ENCODE data around the gene ANO2. TPM values are rescaled to one million over a fixed set of nuclear protein-coding genes. Genes with fewer than 3 reads are reported as not detected.

ANO2 gene
- total and polyA plus RNA-seq, 4 donors, result 2.4 to 30.8 (median 27.8) TPM; not detected in 1

DNA sequence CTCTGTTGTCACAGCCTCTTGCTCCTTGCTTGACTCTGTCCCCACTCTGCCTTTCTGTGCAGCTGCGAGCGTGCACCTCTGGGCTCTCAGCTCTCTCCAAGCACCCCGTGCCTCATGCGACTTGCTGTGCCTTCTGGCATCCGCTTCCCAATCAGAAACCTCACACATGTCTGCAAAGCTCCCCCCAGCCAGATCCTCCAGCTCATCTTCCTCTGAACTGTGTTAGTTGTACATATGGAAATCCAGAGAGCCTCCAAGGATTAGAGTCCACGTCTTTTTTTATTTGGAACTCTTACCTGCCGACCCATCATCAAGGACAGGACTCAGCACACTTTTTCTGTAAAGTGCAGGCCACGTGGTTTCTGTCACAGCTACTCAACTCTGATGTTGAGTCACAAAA lies 70.5 kb downstream of the ANO2 start:
- H3K9me3 ChIP-seq (ENCODE audit: control insufficient read depth, low read length), result no peaks in the 10 kb centered on the region
- WGBS, 2 donors, result 91% methylated on average over 8 of the region's 8 CpGs
- peaks cover under 1 to 1% of the 10 kb centered on the region in 2 donors for H3K27me3 ChIP-seq (ENCODE audit: control insufficient read depth in 1 of 2, insufficient read depth in 2 of 2, low read length in 1 of 2)
- no peaks in the 10 kb centered on the region for H3K36me3 ChIP-seq (ENCODE audit: control insufficient read depth in 1 of 2, insufficient read depth in 2 of 2, low read length in 1 of 2)
- H3K4me1 ChIP-seq (ENCODE audit: control insufficient read depth in 1 of 2, insufficient read depth in 2 of 2, low read length in 2 of 2), result no peaks in the 10 kb centered on the region
- no peak overlapping the region for H3K4me3 ChIP-seq (ENCODE audit: low read length in 2 of 2)
- intact Hi-C loops (cut with DNase I), result loop anchor here in 1 of 2 donors (5.0 kb wide), 1 partner anchor 127 kb away; no protein-coding TSS in a partner anchor
- no peak overlapping the region for H3K27ac ChIP-seq (ENCODE audit: low read depth in 1 of 2, low read length in 2 of 2)
- no peak for DNase-seq
- ATAC-seq (ENCODE audit: low FRiP score), result no peak

- no peaks in the 10 kb centered on the region for H3K9me3 ChIP-seq (ENCODE audit: control insufficient read depth, low read length)
- H3K4me1 ChIP-seq (ENCODE audit: control insufficient read depth in 1 of 2, insufficient read depth in 2 of 2, low read length in 2 of 2), result no peaks in the 10 kb centered on the region
- no peaks in the 10 kb centered on the region for H3K36me3 ChIP-seq (ENCODE audit: control insufficient read depth in 1 of 2, insufficient read depth in 2 of 2, low read length in 1 of 2)
- DNase-seq (no peak), ATAC-seq (ENCODE audit: low FRiP score) (no peak)
- H3K4me3 ChIP-seq (ENCODE audit: low read length in 2 of 2), result no peak overlapping the region
- intact Hi-C loops (cut with DNase I), result loop anchor here in 1 of 2 donors (5.0 kb wide), 1 partner anchor 126 kb away; no protein-coding TSS in a partner anchor
- peaks cover 2 to 3% of the 10 kb centered on the region in 2 donors for H3K27me3 ChIP-seq (ENCODE audit: control insufficient read depth in 1 of 2, insufficient read depth in 2 of 2, low read length in 1 of 2)
- WGBS, 2 donors, result 62 to 66% methylated on average over 10 of the region's 10 CpGs
- H3K27ac ChIP-seq (ENCODE audit: low read depth in 1 of 2, low read length in 2 of 2), result no peak overlapping the region
Measured at GRCh38 chr12:5873281-5873919, 71.7 kb downstream of the ANO2 start.

DNA sequence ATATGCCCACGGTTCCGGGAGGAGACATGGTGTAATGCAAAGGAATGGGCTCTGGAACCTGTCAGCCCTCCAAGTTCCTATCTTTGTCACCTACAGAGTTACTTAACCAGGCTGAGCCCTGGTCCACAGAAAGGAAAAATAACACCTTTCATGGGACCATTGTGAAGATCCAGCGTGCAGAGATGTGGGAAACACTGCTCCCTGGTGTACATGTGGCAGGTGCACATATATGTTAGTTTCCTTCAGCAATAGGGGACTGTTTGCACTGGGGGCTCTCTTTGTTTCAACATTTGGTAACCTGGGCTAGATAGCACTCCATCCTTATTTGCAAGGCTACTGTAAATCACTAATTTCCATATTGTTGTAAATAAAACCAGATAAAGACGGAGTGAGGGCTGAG lies 72.3 kb downstream of the ANO2 start:
- H3K27me3 ChIP-seq (ENCODE audit: control insufficient read depth in 1 of 2, insufficient read depth in 2 of 2, low read length in 1 of 2), result peaks cover 2 to 3% of the 10 kb centered on the region in 2 donors
- WGBS, 2 donors, result 56 to 63% methylated on average over 4 of the region's 4 CpGs
- no peaks in the 10 kb centered on the region for H3K9me3 ChIP-seq (ENCODE audit: control insufficient read depth, low read length)
- no peak overlapping the region for H3K4me3 ChIP-seq (ENCODE audit: low read length in 2 of 2)
- no peaks in the 10 kb centered on the region for H3K4me1 ChIP-seq (ENCODE audit: control insufficient read depth in 1 of 2, insufficient read depth in 2 of 2, low read length in 2 of 2)
- ATAC-seq (ENCODE audit: low FRiP score), result no peak
- intact Hi-C loops (cut with DNase I), result loop anchor here in 1 of 2 donors (5.0 kb wide), 1 partner anchor 125 kb away; no protein-coding TSS in a partner anchor
- H3K36me3 ChIP-seq (ENCODE audit: control insufficient read depth in 1 of 2, insufficient read depth in 2 of 2, low read length in 1 of 2), result no peaks in the 10 kb centered on the region
- H3K27ac ChIP-seq (ENCODE audit: low read depth in 1 of 2, low read length in 2 of 2), result no peak overlapping the region
- DNase-seq, result no peak

DNA sequence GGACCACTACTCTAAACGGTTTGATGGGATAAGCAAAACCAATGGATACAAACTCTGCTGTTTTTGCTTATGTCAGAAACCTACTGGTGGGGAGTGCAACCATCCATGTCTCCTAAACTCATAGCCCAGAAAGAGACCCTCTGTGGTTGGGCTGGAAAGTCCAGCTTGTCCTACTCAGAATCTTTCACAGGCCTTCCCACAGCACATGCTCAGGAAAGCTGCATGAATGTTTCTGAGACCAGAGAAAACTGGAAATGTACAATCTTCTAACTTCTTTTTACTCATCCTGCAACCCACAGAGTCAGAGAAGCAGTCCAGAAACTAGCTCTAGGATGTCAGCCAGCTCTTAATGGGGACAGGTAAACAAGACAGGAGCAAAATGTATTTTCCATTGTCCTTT lies 73.3 kb downstream of the ANO2 start:
- ATAC-seq (ENCODE audit: low FRiP score) (no peak), DNase-seq (no peak)
- Histone ChIP-seq H3K36me3 (ENCODE audit: control insufficient read depth in 1 of 2, insufficient read depth in 2 of 2, low read length in 1 of 2) (no peaks in the 10 kb centered on the region), H3K4me1 (ENCODE audit: control insufficient read depth in 1 of 2, insufficient read depth in 2 of 2, low read length in 2 of 2) (no peaks in the 10 kb centered on the region), H3K9me3 (ENCODE audit: control insufficient read depth, low read length) (no peaks in the 10 kb centered on the region), H3K4me3 (ENCODE audit: low read length in 2 of 2) (no peak overlapping the region), H3K27ac (ENCODE audit: low read depth in 1 of 2, low read length in 2 of 2) (no peak overlapping the region), H3K27me3 (ENCODE audit: control insufficient read depth in 1 of 2, insufficient read depth in 2 of 2, low read length in 1 of 2) (peaks cover 2 to 3% of the 10 kb centered on the region in 2 donors)
- 58 to 75% methylated on average over 1 of the region's 1 CpG for WGBS, 2 donors
- intact Hi-C loops (cut with DNase I), result loop anchor here in 1 of 2 donors (5.0 kb wide), 1 partner anchor 124 kb away; no protein-coding TSS in a partner anchor

GRCh38 chr12:5870183-5870582 lies 74.9 kb downstream of the ANO2 start:
- WGBS, 2 donors, result 79 to 80% methylated on average over 3 of the region's 3 CpGs
- Histone ChIP-seq H3K27me3 (ENCODE audit: control insufficient read depth in 1 of 2, insufficient read depth in 2 of 2, low read length in 1 of 2) (peaks cover 2 to 6% of the 10 kb centered on the region in 2 donors), H3K4me3 (ENCODE audit: low read length in 2 of 2) (no peak overlapping the region), H3K9me3 (ENCODE audit: control insufficient read depth, low read length) (peaks cover 4% of the 10 kb centered on the region), H3K27ac (ENCODE audit: low read depth in 1 of 2, low read length in 2 of 2) (no peak overlapping the region), H3K36me3 (ENCODE audit: control insufficient read depth in 1 of 2, insufficient read depth in 2 of 2, low read length in 1 of 2) (no peaks in the 10 kb centered on the region), H3K4me1 (ENCODE audit: control insufficient read depth in 1 of 2, insufficient read depth in 2 of 2, low read length in 2 of 2) (no peaks in the 10 kb centered on the region)
- DNase-seq (no peak), ATAC-seq (ENCODE audit: low FRiP score) (no peak)
- intact Hi-C loops (cut with DNase I), result loop anchor here in 1 of 2 donors (5.0 kb wide), 1 partner anchor 123 kb away; no protein-coding TSS in a partner anchor

GRCh38 chr12:5868625-5869295 lies 76.3 kb downstream of the ANO2 start:
- Histone ChIP-seq H3K4me3 (ENCODE audit: low read length in 2 of 2) (no peak overlapping the region), H3K4me1 (ENCODE audit: control insufficient read depth in 1 of 2, insufficient read depth in 2 of 2, low read length in 2 of 2) (no peaks in the 10 kb centered on the region), H3K36me3 (ENCODE audit: control insufficient read depth in 1 of 2, insufficient read depth in 2 of 2, low read length in 1 of 2) (no peaks in the 10 kb centered on the region), H3K27ac (ENCODE audit: low read depth in 1 of 2, low read length in 2 of 2) (no peak overlapping the region), H3K9me3 (ENCODE audit: control insufficient read depth, low read length) (peaks cover 5% of the 10 kb centered on the region), H3K27me3 (ENCODE audit: control insufficient read depth in 1 of 2, insufficient read depth in 2 of 2, low read length in 1 of 2) (peaks cover 2 to 6% of the 10 kb centered on the region in 2 donors)
- 73 to 77% methylated on average over 10 of the region's 10 CpGs for WGBS, 2 donors
- no peak for ATAC-seq (ENCODE audit: low FRiP score)
- DNase-seq, result no peak
- intact Hi-C loops (cut with DNase I), result no loop called here

DNA sequence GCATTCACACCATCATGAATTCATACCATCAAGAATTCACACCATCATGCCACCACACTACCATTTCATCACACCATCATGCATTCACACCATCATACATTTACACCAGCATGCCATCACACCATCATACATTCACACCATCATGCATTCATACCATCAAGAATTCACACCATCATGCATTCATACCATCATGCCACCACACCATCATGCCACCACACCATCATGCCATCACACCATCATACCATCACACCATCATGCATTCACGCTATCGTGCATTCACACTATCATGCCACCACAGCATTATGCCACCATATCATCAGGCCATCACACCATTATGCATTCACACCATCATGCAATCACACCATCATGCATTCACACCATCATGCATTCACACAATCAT lies 79.7 kb downstream of the ANO2 start:
- H3K36me3 ChIP-seq (ENCODE audit: control insufficient read depth in 1 of 2, insufficient read depth in 2 of 2, low read length in 1 of 2), result no peaks in the 10 kb centered on the region
- intact Hi-C loops (cut with DNase I), result no loop called here
- H3K4me1 ChIP-seq (ENCODE audit: control insufficient read depth in 1 of 2, insufficient read depth in 2 of 2, low read length in 2 of 2), result no peaks in the 10 kb centered on the region
- DNase-seq (no peak), ATAC-seq (ENCODE audit: low FRiP score) (no peak)
- no peak overlapping the region for H3K27ac ChIP-seq (ENCODE audit: low read depth in 1 of 2, low read length in 2 of 2)
- no peak overlapping the region for H3K4me3 ChIP-seq (ENCODE audit: low read length in 2 of 2)
- H3K27me3 ChIP-seq (ENCODE audit: control insufficient read depth in 1 of 2, insufficient read depth in 2 of 2, low read length in 1 of 2), result peaks cover 2 to 6% of the 10 kb centered on the region in 2 donors
- 99 to 100% methylated on average over 2 of the region's 2 CpGs for WGBS, 2 donors
- H3K9me3 ChIP-seq (ENCODE audit: control insufficient read depth, low read length), result peaks cover 5% of the 10 kb centered on the region

GRCh38 chr12:5864972-5865371 lies 80.1 kb downstream of the ANO2 start:
- DNase-seq (no peak), ATAC-seq (ENCODE audit: low FRiP score) (no peak)
- Histone ChIP-seq H3K9me3 (ENCODE audit: control insufficient read depth, low read length) (peaks cover 5% of the 10 kb centered on the region), H3K27me3 (ENCODE audit: control insufficient read depth in 1 of 2, insufficient read depth in 2 of 2, low read length in 1 of 2) (peaks cover 2 to 5% of the 10 kb centered on the region in 2 donors), H3K36me3 (ENCODE audit: control insufficient read depth in 1 of 2, insufficient read depth in 2 of 2, low read length in 1 of 2) (no peaks in the 10 kb centered on the region), H3K4me3 (ENCODE audit: low read length in 2 of 2) (no peak overlapping the region), H3K4me1 (ENCODE audit: control insufficient read depth in 1 of 2, insufficient read depth in 2 of 2, low read length in 2 of 2) (no peaks in the 10 kb centered on the region), H3K27ac (ENCODE audit: low read depth in 1 of 2, low read length in 2 of 2) (no peak overlapping the region)
- WGBS, 2 donors, result 74 to 78% methylated on average over 1 of the region's 1 CpG
- intact Hi-C loops (cut with DNase I), result no loop called here

GRCh38 chr12:5864301-5864700 lies 80.8 kb downstream of the ANO2 start:
- intact Hi-C loops (cut with DNase I), result no loop called here
- Histone ChIP-seq H3K27ac (ENCODE audit: low read depth in 1 of 2, low read length in 2 of 2) (no peak overlapping the region), H3K36me3 (ENCODE audit: control insufficient read depth in 1 of 2, insufficient read depth in 2 of 2, low read length in 1 of 2) (no peaks in the 10 kb centered on the region)

More at GRCh38 chr12:5864301-5864700, 80.8 kb downstream of the ANO2 start:
- H3K27me3 ChIP-seq (ENCODE audit: control insufficient read depth in 1 of 2, insufficient read depth in 2 of 2, low read length in 1 of 2), result peaks cover 0 to 5% of the 10 kb centered on the region in 2 donors
- no peaks in the 10 kb centered on the region for H3K4me1 ChIP-seq (ENCODE audit: control insufficient read depth in 1 of 2, insufficient read depth in 2 of 2, low read length in 2 of 2)
- H3K4me3 ChIP-seq (ENCODE audit: low read length in 2 of 2), result no peak overlapping the region
- no peak for ATAC-seq (ENCODE audit: low FRiP score)
- DNase-seq, result no peak
- 79 to 92% methylated on average over 3 of the region's 3 CpGs for WGBS, 2 donors
- H3K9me3 ChIP-seq (ENCODE audit: control insufficient read depth, low read length), result peaks cover 5% of the 10 kb centered on the region

Measured in aorta (tissue), 5 donors.